Activated naive CD4-positive, alpha-beta T cell treated with anti-CD3 and anti-CD28 coated beads, Interleukin-2, amount 50 U/mL, for 16 hours (primary cell): Measurements from ENCODE around the gene HM13.
"Not testable (repeated sequence)": the region's sequence is repeated elsewhere in the genome, so short reads cannot be mapped to it uniquely, and the experiment has no call there.

ENCODE experiments used
- DNase-seq: peaks from one replicate; pipeline ENCODE4 v3.0.0-alpha.2; 2020

Gene HM13

GRCh38 chr20:31568773-31569162, 54.5 kb downstream of the HM13 start:
- no peak for DNase-seq

GRCh38 chr20:31569163-31570020, 55.1 kb downstream of the HM13 start:
- DNase-seq, result peak; percentile 61

- DNase-seq, result no peak
These were observed 55.8 kb downstream of the HM13 start for GRCh38 chr20:31570021-31570463.

- DNase-seq, result no peak
These were observed 56.7 kb downstream of the HM13 start for GRCh38 chr20:31570735-31571617.

- DNase-seq, result peak; percentile 17
These were observed 57.9 kb downstream of the HM13 start for GRCh38 chr20:31572042-31572700.

- DNase-seq, result peak; percentile 83
These were observed 58.7 kb downstream of the HM13 start for GRCh38 chr20:31572701-31573554.

- no peak for DNase-seq
These were observed 59.5 kb downstream of the HM13 start for GRCh38 chr20:31573555-31574321.

GRCh38 chr20:31574986-31575385, 60.7 kb downstream of the HM13 start:
- DNase-seq, result not testable (repeated sequence)

- DNase-seq, result no peak
These were observed 62.5 kb downstream of the HM13 start for GRCh38 chr20:31576751-31577150.

GRCh38 chr20:31577194-31577593, 63.0 kb downstream of the HM13 start:
- DNase-seq, result no peak

- DNase-seq, result no peak
These were observed 64.4 kb downstream of the HM13 start for GRCh38 chr20:31578448-31579138.

- no peak for DNase-seq
These were observed 65.0 kb downstream of the HM13 start for GRCh38 chr20:31579245-31579644.

GRCh38 chr20:31579941-31580651, 65.9 kb downstream of the HM13 start:
- DNase-seq, result not testable (repeated sequence)

- DNase-seq, result no peak
These were observed 66.5 kb downstream of the HM13 start for GRCh38 chr20:31580706-31581105.

GRCh38 chr20:31581391-31581790, 67.1 kb downstream of the HM13 start:
- DNase-seq, result no peak

GRCh38 chr20:31587545-31588389, 73.5 kb downstream of the HM13 start:
- no peak for DNase-seq

- DNase-seq, result no peak
These were observed 76.5 kb downstream of the HM13 start for GRCh38 chr20:31590717-31591225.

GRCh38 chr20:31593221-31594001, 79.2 kb downstream of the HM13 start:
- DNase-seq, result no peak
